GM23338 (cell line): ENCODE measurements around the gene SUSD3. TPM values are rescaled to one million over a fixed set of nuclear protein-coding genes. Genes with fewer than 3 reads are reported as not detected.

Source experiments
- ATAC-seq: fragments of 200-7000 bp; cut with Tn5 transposase; 3 replicates; pipeline ENCODE4 v1.9.1; 2020
- DNase-seq: peaks from one replicate; pipeline ENCODE4 v3.0.0-alpha.2; 2015; ENCODE audit warnings: low spot score
- H2AFZ ChIP-seq: fragments of 200-600 bp; sonication (generic); 2 replicates; pipeline ENCODE4 v1.8.0; 2016; ENCODE audit warnings: antibody characterized with exemption, mild to moderate bottlenecking, moderate library complexity
- H3F3A ChIP-seq: fragments of 200-600 bp; sonication (generic); replicated peaks from 2 replicates; pipeline ENCODE4 v1.8.0; 2017; ENCODE audit warnings: antibody characterized with exemption, mixed run types, low read depth
- H3K27ac ChIP-seq: fragments of 200-600 bp; sonication (generic); 2 replicates; pipeline ENCODE4 v1.6.1; 2016; ENCODE audit warnings: low read depth
- H3K27me3 ChIP-seq: fragments of 200-600 bp; sonication (generic); 2 replicates; pipeline ENCODE4 v1.8.0; 2016; ENCODE audit warnings: mild to moderate bottlenecking, mixed run types, moderate library complexity; ENCODE audit not compliant: insufficient read depth
- H3K36me3 ChIP-seq: fragments of 200-600 bp; sonication (generic); 2 replicates; pipeline ENCODE4 v1.8.0; 2016; ENCODE audit warnings: mild to moderate bottlenecking; ENCODE audit not compliant: insufficient read depth
- H3K4me1 ChIP-seq: fragments of 200-600 bp; sonication (generic); 2 replicates; pipeline ENCODE4 v1.8.0; 2016; ENCODE audit warnings: mild to moderate bottlenecking, moderate library complexity; ENCODE audit not compliant: insufficient read depth
- H3K4me2 ChIP-seq: fragments of 200-600 bp; sonication (generic); 2 replicates; pipeline ENCODE4 v1.7.1; 2017; ENCODE audit warnings: mixed run types
- H3K4me3 ChIP-seq: fragments of 200-600 bp; sonication (generic); 2 replicates; pipeline ENCODE4 v1.6.1; 2016; ENCODE audit warnings: mixed run types
- H3K79me2 ChIP-seq: fragments of 200-600 bp; sonication (generic); replicated peaks from 2 replicates; pipeline ENCODE4 v1.8.0; 2017; ENCODE audit warnings: mild to moderate bottlenecking; ENCODE audit not compliant: insufficient read depth
- H3K9me2 ChIP-seq: fragments of 200-600 bp; sonication (generic); 2 replicates; pipeline ENCODE4 v1.8.0; 2017; ENCODE audit not compliant: insufficient read depth
- H4K20me1 ChIP-seq: fragments of 200-600 bp; sonication (generic); replicated peaks from 2 replicates; pipeline ENCODE4 v1.8.0; 2017; ENCODE audit warnings: mild to moderate bottlenecking; ENCODE audit not compliant: insufficient read depth
- H3K27ac Mint-ChIP-seq: 2 replicates; pipeline ENCODE4 v1.8.0; 2020; ENCODE audit warnings: inconsistent platforms, mild to moderate bottlenecking, moderate library complexity, mixed read lengths
- H3K27me3 Mint-ChIP-seq: 3 replicates; pipeline ENCODE4 v1.8.0; 2022; ENCODE audit warnings: low read depth, mild to moderate bottlenecking, moderate library complexity, mixed read lengths, inconsistent platforms; ENCODE audit not compliant: insufficient read depth, poor library complexity
- H3K36me3 Mint-ChIP-seq: 3 replicates; pipeline ENCODE4 v1.8.0; 2021; ENCODE audit warnings: low read depth, mild to moderate bottlenecking, inconsistent platforms, moderate library complexity, mixed read lengths
- H3K4me1 Mint-ChIP-seq: 3 replicates; pipeline ENCODE4 v1.8.0; 2020; ENCODE audit warnings: mild to moderate bottlenecking, inconsistent platforms, mixed read lengths
- H3K4me3 Mint-ChIP-seq: 3 replicates; pipeline ENCODE4 v1.8.0; 2021; ENCODE audit warnings: moderate library complexity, mild to moderate bottlenecking, inconsistent platforms, mixed read lengths
- H3K9me3 Mint-ChIP-seq: 3 replicates; pipeline ENCODE4 v1.8.0; 2020; ENCODE audit warnings: moderate library complexity, mild to moderate bottlenecking, inconsistent platforms, mixed read lengths
- CTCF ChIP-seq, 2 experiments: fragments of 200-600 bp in 1 of 2; sonication (generic) in 1 of 2; conservative IDR thresholded peaks; 2 replicates each; pipeline versions ENCODE4 v1.5.1 to v1.6.1; 2016 to 2017; ENCODE audit warnings: antibody characterized with exemption in 2 of 2, low read depth in 2 of 2, mild to moderate bottlenecking in 2 of 2, moderate library complexity in 1 of 2
- EZH2 ChIP-seq: fragments of 200-600 bp; sonication (generic); IDR thresholded peaks from one replicate; pipeline ENCODE4 v1.8.0; 2017; ENCODE audit warnings: antibody characterized with exemption, mild to moderate bottlenecking, low read depth; ENCODE audit not compliant: unreplicated experiment
- EZH2phosphoT487 ChIP-seq: fragments of 200-600 bp; sonication (generic); IDR thresholded peaks from one replicate; pipeline ENCODE4 v1.8.1; 2018; ENCODE audit warnings: antibody characterized with exemption; ENCODE audit not compliant: unreplicated experiment
- NANOG ChIP-seq: IDR thresholded peaks from 2 replicates; pipeline ENCODE4 v1.6.1; 2016; ENCODE audit warnings: antibody characterized with exemption, borderline replicate concordance
- POLR2AphosphoS5 ChIP-seq: IDR thresholded peaks from 2 replicates; pipeline ENCODE4 v1.6.1; 2016; ENCODE audit warnings: antibody characterized with exemption, low read depth
- REST ChIP-seq: IDR thresholded peaks from one replicate; pipeline ENCODE4 v1.6.1; 2018; ENCODE audit warnings: antibody characterized with exemption; ENCODE audit not compliant: unreplicated experiment
- STAT1 ChIP-seq: IDR thresholded peaks from one replicate; pipeline ENCODE4 v1.6.1; 2016; ENCODE audit warnings: antibody characterized with exemption; ENCODE audit not compliant: unreplicated experiment
- ZNF114 ChIP-seq: fragments of 250-450 bp; sonication (Bioruptor Pico); IDR thresholded peaks from 2 replicates; pipeline ENCODE4 v1.5.0; 2020; ENCODE audit warnings: mild to moderate bottlenecking, moderate library complexity
- ZNF331 ChIP-seq: fragments of 250-450 bp; sonication (Bioruptor Pico); IDR thresholded peaks from 2 replicates; pipeline ENCODE4 v1.5.0; 2020; ENCODE audit warnings: low read depth, mild to moderate bottlenecking, moderate library complexity
- ZNF462 ChIP-seq: fragments of 250-450 bp; sonication (Bioruptor Pico); IDR thresholded peaks from 2 replicates; pipeline ENCODE4 v1.5.0; 2020; ENCODE audit warnings: mild to moderate bottlenecking, moderate library complexity
- polyA plus RNA-seq: library from polyadenylated mRNA; unstranded; fragments of >200 nt; fragmentation: Nextera tagmentation; extraction: Ambion mirVana; gene quantifications from 2 replicates; pipeline ENCODE4 v1.2.1, GENCODE V29; 2016
- total RNA-seq: library from RNA; depleted of rRNA; stranded (reverse); fragments of >200 nt; shearing (Covaris generic); gene quantifications from 2 replicates; pipeline ENCODE4 v1.2.3, GENCODE V29; 2014

SUSD3 gene
- total and polyA plus RNA-seq, 2 experiments from 2014 or later, result 6.9 to 20.1 TPM

GRCh38 chr9:93093877-93094657 is 35.6 kb downstream of the SUSD3 start (continued):
- TF ChIP-seq ZNF462 (CRISPR knock-in tag), result no peak
- no peak for TF ChIP-seq CTCF (conservative IDR thresholded peaks at IDR 0.05; ENCODE audit: low read depth in 2 of 2)
- TF ChIP-seq POLR2AphosphoS5, result no peak
- no peak for TF ChIP-seq STAT1

- 0 out of 2 replicates have a peak, but pooled peaks cover 8% of the 10 kb centered on the region for H3F3A ChIP-seq
- DNase-seq (peak; percentile 32), ATAC-seq (no peak)
- Mint-ChIP-seq H3K36me3 (no peaks in the 10 kb centered on the region), H3K9me3 (no peaks in the 10 kb centered on the region; the same call in 2 of the 3 replicates), H3K27me3 (peaks cover 7% of the 10 kb centered on the region), H3K4me1 (peaks cover 11% of the 10 kb centered on the region), H3K4me3 (peak overlapping the region; percentile 67), H3K27ac (peak overlapping the region; percentile 93)
- H3K9me2 ChIP-seq, result no peaks in the 10 kb centered on the region
- 0 out of 2 replicates have a peak, but pooled peaks cover 3% of the 10 kb centered on the region for H3K4me1 ChIP-seq
- peak overlapping the region; percentile 73 for H3K4me2 ChIP-seq
- H3K27me3 ChIP-seq, result peaks cover 8% of the 10 kb centered on the region; the same call in 1 of the 2 replicates
- no peaks in the 10 kb centered on the region for H4K20me1 ChIP-seq
- peak overlapping the region; percentile 81 for H3K27ac ChIP-seq
- H3K36me3 ChIP-seq, result no peaks in the 10 kb centered on the region; the same call in 1 of the 2 replicates
- H3K4me3 ChIP-seq, result peak overlapping the region; percentile 51
- TF ChIP-seq NANOG, result no peak
- TF ChIP-seq ZNF114, result no peak
- TF ChIP-seq EZH2, result no peak
- no peak for TF ChIP-seq EZH2phosphoT487
- TF ChIP-seq ZNF331 (CRISPR knock-in tag), result no peak
- TF ChIP-seq REST, result no peak
- peak overlapping the region; percentile 83; the same call in 1 of the 2 replicates for H2AFZ ChIP-seq
- peaks cover 6% of the 10 kb centered on the region; the same call in 1 of the 2 replicates for H3K79me2 ChIP-seq
Measured at GRCh38 chr9:93094658-93095204, 36.2 kb downstream of the SUSD3 start.
